Gastrocnemius medialis (tissue), 4 donors: ENCODE data around the gene SETX.

ENCODE experiments used
- POLR2A ChIP-seq, 2 donors: fragments of 450-650 bp; IDR thresholded peaks; one replicate each; pipeline ENCODE4 v1.6.1; 2017; ENCODE audit warnings: antibody characterized with exemption in 2 of 2, mild to moderate bottlenecking in 2 of 2, moderate library complexity in 2 of 2
- TF ChIP-seq, protein P1 (sequence below), 5 experiments: fragments of 450-650 bp in 3 of 5; fragments of 200-600 bp in 2 of 5; sonication (generic) in 2 of 5; IDR thresholded peaks in 4 of 5; conservative IDR thresholded peaks in 1 of 5; 1 replicate in 4 of 5; 2 replicates in 1 of 5; pipeline ENCODE4 v1.5.1; 2016 to 2019; ENCODE audit warnings: antibody characterized with exemption in 5 of 5, mild to moderate bottlenecking in 3 of 5, moderate library complexity in 3 of 5

DNA sequence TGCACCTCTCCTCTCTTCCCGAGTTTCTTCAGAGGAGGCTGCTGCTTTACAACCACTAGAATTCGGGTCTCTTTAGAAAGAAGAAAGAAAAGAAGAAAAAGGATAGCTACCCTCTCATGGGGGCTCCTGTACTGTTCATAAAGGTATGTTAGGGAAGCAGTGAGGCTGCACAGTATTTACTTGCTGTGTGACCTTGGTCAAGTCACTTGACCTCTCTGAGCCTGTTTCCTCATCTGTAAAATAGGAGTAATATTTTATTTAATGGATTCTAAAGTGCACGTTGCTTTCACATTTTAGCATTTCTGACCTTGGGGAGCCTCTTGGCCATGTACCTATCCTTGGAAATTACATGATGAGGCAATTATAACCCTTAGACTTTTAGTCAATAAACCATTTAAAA, 88.8 kb downstream of the SETX start:
- no peak for TF ChIP-seq POLR2A (IDR thresholded peaks at IDR 0.05)
- TF ChIP-seq, protein P1, sequence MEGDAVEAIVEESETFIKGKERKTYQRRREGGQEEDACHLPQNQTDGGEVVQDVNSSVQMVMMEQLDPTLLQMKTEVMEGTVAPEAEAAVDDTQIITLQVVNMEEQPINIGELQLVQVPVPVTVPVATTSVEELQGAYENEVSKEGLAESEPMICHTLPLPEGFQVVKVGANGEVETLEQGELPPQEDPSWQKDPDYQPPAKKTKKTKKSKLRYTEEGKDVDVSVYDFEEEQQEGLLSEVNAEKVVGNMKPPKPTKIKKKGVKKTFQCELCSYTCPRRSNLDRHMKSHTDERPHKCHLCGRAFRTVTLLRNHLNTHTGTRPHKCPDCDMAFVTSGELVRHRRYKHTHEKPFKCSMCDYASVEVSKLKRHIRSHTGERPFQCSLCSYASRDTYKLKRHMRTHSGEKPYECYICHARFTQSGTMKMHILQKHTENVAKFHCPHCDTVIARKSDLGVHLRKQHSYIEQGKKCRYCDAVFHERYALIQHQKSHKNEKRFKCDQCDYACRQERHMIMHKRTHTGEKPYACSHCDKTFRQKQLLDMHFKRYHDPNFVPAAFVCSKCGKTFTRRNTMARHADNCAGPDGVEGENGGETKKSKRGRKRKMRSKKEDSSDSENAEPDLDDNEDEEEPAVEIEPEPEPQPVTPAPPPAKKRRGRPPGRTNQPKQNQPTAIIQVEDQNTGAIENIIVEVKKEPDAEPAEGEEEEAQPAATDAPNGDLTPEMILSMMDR (IDR thresholded peaks at IDR 0.05 in 4 of 5, conservative IDR thresholded peaks at IDR 0.05 in 1 of 5), result no peak
